SK-N-SH treated with all-trans-retinoic acid at 6 μM for 48 hours (cell line): ENCODE results near the gene CLEC6A.

Experiments
- ATAC-seq: fragments of 200-7000 bp; cut with Tn5 transposase; 3 replicates; pipeline ENCODE4 v1.9.1; 2020; ENCODE audit warnings: mild to moderate bottlenecking, moderate library complexity
- ARNTL ChIP-seq: fragments of 450-650 bp; formaldehyde crosslinking; IDR thresholded peaks from 2 replicates; pipeline ENCODE4 v1.5.0; 2020; ENCODE audit warnings: low read depth, mild to moderate bottlenecking, moderate library complexity, borderline replicate concordance
- BACH2 ChIP-seq: fragments of 250-450 bp; sonication (Bioruptor Pico); IDR thresholded peaks from 2 replicates; pipeline ENCODE4 v1.9.0; 2021; ENCODE audit warnings: mild to moderate bottlenecking, borderline replicate concordance
- CREB5 ChIP-seq: fragments of 250-450 bp; sonication (Bioruptor Pico); IDR thresholded peaks from 2 replicates; pipeline ENCODE4 v1.5.1; 2020; ENCODE audit warnings: low read depth, mild to moderate bottlenecking, moderate library complexity
- CSDC2 ChIP-seq: fragments of 250-450 bp; sonication (Bioruptor Pico); IDR thresholded peaks from 2 replicates; pipeline ENCODE4 v1.5.0; 2020; ENCODE audit warnings: mild to moderate bottlenecking, moderate library complexity
- CSRNP3 ChIP-seq: fragments of 250-450 bp; sonication (Bioruptor Pico); IDR thresholded peaks from 2 replicates; pipeline ENCODE4 v1.5.1; 2021; ENCODE audit warnings: mild to moderate bottlenecking, moderate library complexity
- ESRRG ChIP-seq: fragments of 250-450 bp; sonication (Bioruptor Pico); IDR thresholded peaks from 2 replicates; pipeline ENCODE4 v1.6.1; 2021; ENCODE audit warnings: mild to moderate bottlenecking
- GLIS3 ChIP-seq: fragments of 250-450 bp; sonication (Bioruptor Pico); IDR thresholded peaks from 2 replicates; pipeline ENCODE4 v1.5.0; 2020; ENCODE audit warnings: mild to moderate bottlenecking, moderate library complexity
- ISL1 ChIP-seq: fragments of 250-450 bp; sonication (Bioruptor Pico); IDR thresholded peaks from 2 replicates; pipeline ENCODE4 v2.1.2; 2022; ENCODE audit warnings: mild to moderate bottlenecking, moderate library complexity
- OSR1 ChIP-seq: fragments of 250-450 bp; sonication (Bioruptor Pico); IDR thresholded peaks from 2 replicates; pipeline ENCODE4 v1.8.0; 2022; ENCODE audit warnings: moderate library complexity, mild to moderate bottlenecking, inconsistent platforms
- PATZ1 ChIP-seq: fragments of 250-450 bp; sonication (Bioruptor Pico); IDR thresholded peaks from 2 replicates; pipeline ENCODE4 v1.8.0; 2020; ENCODE audit warnings: mild to moderate bottlenecking, moderate library complexity, borderline replicate concordance
- PPARA ChIP-seq: fragments of 250-450 bp; sonication (Bioruptor Pico); IDR thresholded peaks from 2 replicates; pipeline ENCODE4 v1.5.0; 2020; ENCODE audit warnings: mild to moderate bottlenecking, borderline replicate concordance
- RARB ChIP-seq: fragments of 250-450 bp; sonication (Bioruptor Pico); IDR thresholded peaks from 2 replicates; pipeline ENCODE4 v1.8.0; 2021; ENCODE audit warnings: mild to moderate bottlenecking, moderate library complexity
- SNAI2 ChIP-seq: fragments of 250-450 bp; sonication (Bioruptor Pico); IDR thresholded peaks from 2 replicates; pipeline ENCODE4 v1.5.0; 2020; ENCODE audit warnings: mild to moderate bottlenecking, moderate library complexity
- TCF4 ChIP-seq: fragments of 250-450 bp; sonication (Bioruptor Pico); IDR thresholded peaks from 2 replicates; pipeline ENCODE4 v1.8.0; 2021; ENCODE audit warnings: mild to moderate bottlenecking, moderate library complexity, borderline replicate concordance
- TOX ChIP-seq: fragments of 250-450 bp; sonication (Bioruptor Pico); IDR thresholded peaks from 2 replicates; pipeline ENCODE4 v1.8.0; 2021; ENCODE audit warnings: mild to moderate bottlenecking, moderate library complexity, borderline replicate concordance
- ZC3H10 ChIP-seq: fragments of 250-450 bp; sonication (Bioruptor Pico); IDR thresholded peaks from 2 replicates; pipeline ENCODE4 v1.5.1; 2021; ENCODE audit warnings: mild to moderate bottlenecking, moderate library complexity
- ZFP3 ChIP-seq: fragments of 250-450 bp; sonication (Bioruptor Pico); IDR thresholded peaks from 2 replicates; pipeline ENCODE4 v1.5.0; 2020; ENCODE audit warnings: mild to moderate bottlenecking, moderate library complexity
- ZFP30 ChIP-seq: fragments of 450-650 bp; formaldehyde crosslinking; IDR thresholded peaks from 2 replicates; pipeline ENCODE4 v1.5.0; 2022; ENCODE audit warnings: mild to moderate bottlenecking, moderate library complexity
- ZNF565 ChIP-seq: fragments of 450-650 bp; formaldehyde crosslinking; conservative IDR thresholded peaks from 2 replicates; pipeline ENCODE4 v1.5.0; 2020; ENCODE audit warnings: low read depth, mild to moderate bottlenecking, moderate library complexity
- ZNF70 ChIP-seq: fragments of 450-650 bp; formaldehyde crosslinking; IDR thresholded peaks from 2 replicates; pipeline ENCODE4 v1.5.0; 2020; ENCODE audit warnings: mild to moderate bottlenecking, moderate library complexity
- ZNF8 ChIP-seq: fragments of 450-650 bp; formaldehyde crosslinking; IDR thresholded peaks from 2 replicates; pipeline ENCODE4 v1.5.0; 2020; ENCODE audit warnings: mild to moderate bottlenecking, moderate library complexity
- TF ChIP-seq, protein P1 (sequence below): fragments of 250-450 bp; sonication (Bioruptor Pico); IDR thresholded peaks from 2 replicates; pipeline ENCODE4 v1.8.0; 2021; ENCODE audit warnings: low read depth, mild to moderate bottlenecking, moderate library complexity, borderline replicate concordance

CLEC6A gene

GRCh38 chr12:8453796-8454195 is 2.0 kb upstream of the CLEC6A start:
- TF ChIP-seq ZNF565 (CRISPR knock-in tag) (no peak), OSR1 (CRISPR knock-in tag) (no peak), ISL1 (CRISPR knock-in tag) (no peak), PPARA (CRISPR knock-in tag) (no peak), SNAI2 (CRISPR knock-in tag) (no peak), TCF4 (no peak)

GRCh38 chr12:8455271-8455670 is 491 bp upstream of the CLEC6A start:
- no peak for ATAC-seq
- no peak for TF ChIP-seq PATZ1
- no peak for TF ChIP-seq BACH2 (CRISPR knock-in tag)
- TF ChIP-seq ZFP3 (CRISPR knock-in tag) = no peak

More at GRCh38 chr12:8453796-8454195, 2.0 kb upstream of the CLEC6A start:
- no peak for ATAC-seq

DNA sequence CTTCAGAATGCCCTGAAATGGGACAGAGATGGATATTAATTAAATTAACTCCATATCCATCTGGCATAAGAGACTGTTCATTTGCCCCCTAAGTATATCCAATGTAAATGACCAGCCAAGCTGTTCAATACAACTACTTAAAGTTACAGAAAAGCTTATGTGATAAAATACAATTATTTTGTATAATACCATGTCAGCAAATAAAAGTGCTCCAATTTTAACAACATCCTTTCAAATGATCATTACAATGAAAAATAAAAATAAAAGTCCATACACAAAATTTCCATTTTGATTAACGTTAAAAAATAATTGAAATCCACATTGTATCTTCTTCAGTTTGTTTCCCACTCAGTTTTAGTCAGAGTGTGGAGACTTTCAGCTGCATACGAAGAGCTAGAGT is 5.7 kb downstream of the CLEC6A start:
- ATAC-seq = no peak
- TF ChIP-seq ZFP3 (CRISPR knock-in tag) (no peak), TOX (CRISPR knock-in tag) (no peak), OSR1 (CRISPR knock-in tag) (no peak), CREB5 (CRISPR knock-in tag) (no peak), ZC3H10 (no peak), RARB (CRISPR knock-in tag) (no peak)

- no peak for ATAC-seq
- TF ChIP-seq ARNTL (CRISPR knock-in tag) = no peak
- TF ChIP-seq, protein P1, sequence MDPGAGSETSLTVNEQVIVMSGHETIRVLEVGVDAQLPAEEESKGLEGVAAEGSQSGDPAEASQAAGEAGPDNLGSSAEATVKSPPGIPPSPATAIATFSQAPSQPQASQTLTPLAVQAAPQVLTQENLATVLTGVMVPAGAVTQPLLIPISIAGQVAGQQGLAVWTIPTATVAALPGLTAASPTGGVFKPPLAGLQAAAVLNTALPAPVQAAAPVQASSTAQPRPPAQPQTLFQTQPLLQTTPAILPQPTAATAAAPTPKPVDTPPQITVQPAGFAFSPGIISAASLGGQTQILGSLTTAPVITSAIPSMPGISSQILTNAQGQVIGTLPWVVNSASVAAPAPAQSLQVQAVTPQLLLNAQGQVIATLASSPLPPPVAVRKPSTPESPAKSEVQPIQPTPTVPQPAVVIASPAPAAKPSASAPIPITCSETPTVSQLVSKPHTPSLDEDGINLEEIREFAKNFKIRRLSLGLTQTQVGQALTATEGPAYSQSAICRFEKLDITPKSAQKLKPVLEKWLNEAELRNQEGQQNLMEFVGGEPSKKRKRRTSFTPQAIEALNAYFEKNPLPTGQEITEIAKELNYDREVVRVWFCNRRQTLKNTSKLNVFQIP (CRISPR knock-in tag) = no peak
- TF ChIP-seq OSR1 (CRISPR knock-in tag) = no peak
- TF ChIP-seq ZNF8 (CRISPR knock-in tag) = no peak
- no peak for TF ChIP-seq BACH2 (CRISPR knock-in tag)
- no peak for TF ChIP-seq GLIS3 (CRISPR knock-in tag)
- TF ChIP-seq PPARA (CRISPR knock-in tag) = no peak
- TF ChIP-seq SNAI2 (CRISPR knock-in tag) = no peak
- no peak for TF ChIP-seq ESRRG
- no peak for TF ChIP-seq ZNF565 (CRISPR knock-in tag)
- TF ChIP-seq RARB (CRISPR knock-in tag) = no peak
- TF ChIP-seq ZC3H10 = no peak
- TF ChIP-seq TCF4 = no peak
- TF ChIP-seq ZNF70 (CRISPR knock-in tag) = no peak
- TF ChIP-seq, all 23 proteins: peak for 0
Observed at GRCh38 chr12:8465301-8465996, 9.7 kb downstream of the CLEC6A start.

DNA sequence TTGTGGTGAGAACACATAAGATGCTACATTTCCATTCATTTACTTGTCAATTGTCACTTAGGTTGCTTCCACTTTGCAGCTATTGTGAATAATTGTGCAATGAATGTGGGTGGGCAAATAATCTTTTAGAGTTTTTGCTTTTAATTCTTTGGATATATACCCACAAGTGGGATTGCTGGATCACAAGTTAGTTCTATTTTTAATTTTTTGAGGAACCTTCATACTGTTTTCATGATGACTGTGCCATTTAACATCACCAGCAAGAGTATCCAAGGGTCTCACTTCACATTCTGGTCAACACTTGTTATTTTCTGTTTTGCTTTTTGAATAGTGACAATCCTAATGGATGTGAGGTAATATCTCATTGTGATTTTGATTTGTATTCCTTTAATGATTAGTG is 10.5 kb downstream of the CLEC6A start:
- no peak for ATAC-seq
- TF ChIP-seq GLIS3 (CRISPR knock-in tag) = no peak
- TF ChIP-seq CSDC2 (CRISPR knock-in tag) = no peak
- TF ChIP-seq CSRNP3 = no peak
- no peak for TF ChIP-seq TOX (CRISPR knock-in tag)
- no peak for TF ChIP-seq ARNTL (CRISPR knock-in tag)
- TF ChIP-seq ISL1 (CRISPR knock-in tag) = no peak
- no peak for TF ChIP-seq CREB5 (CRISPR knock-in tag)
- no peak for TF ChIP-seq PATZ1
- no peak for TF ChIP-seq ZFP3 (CRISPR knock-in tag)
- TF ChIP-seq OSR1 (CRISPR knock-in tag) = no peak
- TF ChIP-seq SNAI2 (CRISPR knock-in tag) = no peak
- no peak for TF ChIP-seq ZC3H10
- TF ChIP-seq ZFP30 (CRISPR knock-in tag) = no peak
- TF ChIP-seq ZNF8 (CRISPR knock-in tag) = no peak
- no peak for TF ChIP-seq BACH2 (CRISPR knock-in tag)
- TF ChIP-seq ZNF70 (CRISPR knock-in tag) = no peak
- no peak for TF ChIP-seq PPARA (CRISPR knock-in tag)
- TF ChIP-seq ZNF565 (CRISPR knock-in tag) = no peak
